Uterus (tissue), 4 donors: ENCODE results near the gene MAMLD1. TPM values are rescaled to one million over a fixed set of nuclear protein-coding genes. Genes with fewer than 3 reads are reported as not detected.

Experiments used
- DNase-seq, 2 donors: peaks; one replicate each; pipeline ENCODE4 v3.0.0-alpha.2; 2019 to 2020
- H3K27ac ChIP-seq, 2 donors: fragments of 200-600 bp; sonication (generic); 1 replicate in 1 of 2; 2 replicates in 1 of 2; pipeline ENCODE4 v1.5.1; 2016 to 2018
- H3K27me3 ChIP-seq, 2 donors: fragments of 200-600 bp; sonication (generic); one replicate each; pipeline ENCODE4 v1.5.1; 2018 to 2019; ENCODE audit warnings: control low read depth in 1 of 2
- H3K36me3 ChIP-seq, 2 donors: fragments of 200-600 bp; sonication (generic); one replicate each; pipeline ENCODE4 v1.5.1; 2019; ENCODE audit warnings: control low read depth in 1 of 2
- H3K4me1 ChIP-seq, 2 donors: fragments of 200-600 bp; sonication (generic); one replicate each; pipeline ENCODE4 v1.5.1; 2018 to 2019; ENCODE audit warnings: control low read depth in 1 of 2
- H3K4me3 ChIP-seq, 2 donors: fragments of 200-600 bp; sonication (generic); 1 replicate in 1 of 2; 2 replicates in 1 of 2; pipeline ENCODE4 v1.5.1; 2018 to 2019; ENCODE audit warnings: mild to moderate bottlenecking in 1 of 2
- H3K9me3 ChIP-seq, 2 donors: fragments of 200-600 bp; sonication (generic); one replicate each; pipeline ENCODE4 v1.5.1; 2019; ENCODE audit warnings: control low read depth in 1 of 2
- POLR2A ChIP-seq, 2 donors: fragments of 450-650 bp; IDR thresholded peaks; one replicate each; pipeline ENCODE4 v1.6.1; 2016; ENCODE audit warnings: antibody characterized with exemption in 2 of 2, mild to moderate bottlenecking in 1 of 2, moderate library complexity in 1 of 2
- intact Hi-C: fragments of 100-400 bp; cut with DNase I; formaldehyde crosslinking; loops from one replicate; pipeline ENCODE4 v1.15.1; 2023; ENCODE audit warnings: low total_unique reads
- total RNA-seq, 4 donors: library from RNA; depleted of rRNA in 3 of 4; stranded (reverse); fragments of >200 nt in 3 of 4; gene quantifications; one replicate each; pipeline versions ENCODE4 v1.1.0 to v1.2.4, GENCODE V29; 2014 to 2023
- TF ChIP-seq, protein P1 (sequence below), 4 experiments: fragments of 200-600 bp in 2 of 4; fragments of 450-650 bp in 2 of 4; sonication (generic) in 2 of 4; IDR thresholded peaks; one replicate each; pipeline ENCODE4 v1.5.1; 2016 to 2019; ENCODE audit warnings: antibody characterized with exemption in 4 of 4, mild to moderate bottlenecking in 2 of 4, moderate library complexity in 1 of 4
- donor health status: DM: yes; HTN: yes; CAD: no.

MAMLD1 gene
- total RNA-seq, 4 donors from 2014 or later = 0.77 to 20.6 (median 2.2) TPM

DNA sequence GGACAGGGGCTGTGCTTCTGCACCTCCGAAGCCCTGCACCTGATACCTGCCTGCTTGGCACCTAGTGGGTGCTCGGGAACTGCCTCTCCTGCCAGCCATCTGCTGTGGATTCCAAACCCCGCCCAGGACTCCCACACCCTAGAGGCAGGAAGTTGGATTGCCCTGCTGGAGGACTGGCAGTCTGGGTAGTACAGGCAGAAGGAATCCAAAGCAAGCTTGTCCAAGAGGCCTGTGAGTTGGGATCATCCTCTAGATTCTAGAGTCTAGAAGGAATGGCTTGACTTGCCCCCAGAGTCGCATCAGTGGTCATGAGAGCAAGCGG lies 140.7 kb downstream of the MAMLD1 start:
- Histone ChIP-seq H3K4me1 (no peaks in the 10 kb centered on the region), H3K27me3 (no peaks in the 10 kb centered on the region), H3K36me3 (no peaks in the 10 kb centered on the region), H3K9me3 (no peaks in the 10 kb centered on the region), H3K4me3 (no peak overlapping the region), H3K27ac (no peak overlapping the region)
- no peak for DNase-seq
- TF ChIP-seq, protein P1, sequence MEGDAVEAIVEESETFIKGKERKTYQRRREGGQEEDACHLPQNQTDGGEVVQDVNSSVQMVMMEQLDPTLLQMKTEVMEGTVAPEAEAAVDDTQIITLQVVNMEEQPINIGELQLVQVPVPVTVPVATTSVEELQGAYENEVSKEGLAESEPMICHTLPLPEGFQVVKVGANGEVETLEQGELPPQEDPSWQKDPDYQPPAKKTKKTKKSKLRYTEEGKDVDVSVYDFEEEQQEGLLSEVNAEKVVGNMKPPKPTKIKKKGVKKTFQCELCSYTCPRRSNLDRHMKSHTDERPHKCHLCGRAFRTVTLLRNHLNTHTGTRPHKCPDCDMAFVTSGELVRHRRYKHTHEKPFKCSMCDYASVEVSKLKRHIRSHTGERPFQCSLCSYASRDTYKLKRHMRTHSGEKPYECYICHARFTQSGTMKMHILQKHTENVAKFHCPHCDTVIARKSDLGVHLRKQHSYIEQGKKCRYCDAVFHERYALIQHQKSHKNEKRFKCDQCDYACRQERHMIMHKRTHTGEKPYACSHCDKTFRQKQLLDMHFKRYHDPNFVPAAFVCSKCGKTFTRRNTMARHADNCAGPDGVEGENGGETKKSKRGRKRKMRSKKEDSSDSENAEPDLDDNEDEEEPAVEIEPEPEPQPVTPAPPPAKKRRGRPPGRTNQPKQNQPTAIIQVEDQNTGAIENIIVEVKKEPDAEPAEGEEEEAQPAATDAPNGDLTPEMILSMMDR (IDR thresholded peaks at IDR 0.05) = no peak
- TF ChIP-seq POLR2A (IDR thresholded peaks at IDR 0.05) = no peak
- intact Hi-C loops = no loop called here

DNA sequence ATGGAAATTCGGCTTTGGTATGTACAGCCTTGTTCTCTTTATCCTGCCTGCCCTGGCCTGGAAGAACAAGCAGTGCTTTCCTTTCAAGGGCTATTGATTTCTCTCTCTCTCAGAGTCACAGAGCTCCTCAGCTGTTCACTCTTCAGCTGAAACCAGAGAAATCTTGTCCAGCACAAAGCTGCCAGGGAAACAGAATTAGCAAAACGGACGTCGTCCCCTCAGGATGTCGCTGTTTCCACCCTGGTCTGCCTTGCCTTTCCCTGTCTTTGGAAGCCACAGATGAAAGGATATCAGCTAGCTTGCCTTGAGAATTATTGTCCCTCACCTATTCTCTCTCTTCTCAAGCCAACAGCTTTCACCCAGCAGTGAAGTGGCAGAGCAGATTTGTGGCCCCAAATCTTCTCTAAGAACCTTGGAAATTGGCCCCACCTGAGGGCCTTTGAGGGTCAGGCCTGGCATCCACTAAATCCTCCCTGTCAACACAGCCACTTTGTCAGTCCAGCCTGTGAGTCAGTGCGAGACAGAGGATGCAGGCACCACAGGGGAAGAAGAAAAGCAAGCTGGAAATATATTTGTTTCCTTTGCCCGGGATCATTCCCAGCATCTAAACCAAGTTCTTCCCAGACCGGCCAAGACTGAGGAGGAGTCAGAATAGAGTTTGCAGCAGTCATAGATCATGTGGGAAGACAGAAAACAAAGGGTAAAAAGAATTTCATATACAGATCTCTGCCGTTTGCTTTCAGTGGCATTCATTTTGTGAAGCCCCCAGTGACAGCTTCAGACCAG lies 141.5 kb downstream of the MAMLD1 start:
- H3K36me3 ChIP-seq = no peaks in the 10 kb centered on the region
- no peaks in the 10 kb centered on the region for H3K4me1 ChIP-seq
- no peak overlapping the region for H3K4me3 ChIP-seq
- intact Hi-C loops = no loop called here
- H3K9me3 ChIP-seq = no peaks in the 10 kb centered on the region
- no peak for DNase-seq
- no peak for TF ChIP-seq POLR2A (IDR thresholded peaks at IDR 0.05)
- TF ChIP-seq, protein P1 (IDR thresholded peaks at IDR 0.05) = no peak
- no peak overlapping the region for H3K27ac ChIP-seq
- no peaks in the 10 kb centered on the region for H3K27me3 ChIP-seq

DNA sequence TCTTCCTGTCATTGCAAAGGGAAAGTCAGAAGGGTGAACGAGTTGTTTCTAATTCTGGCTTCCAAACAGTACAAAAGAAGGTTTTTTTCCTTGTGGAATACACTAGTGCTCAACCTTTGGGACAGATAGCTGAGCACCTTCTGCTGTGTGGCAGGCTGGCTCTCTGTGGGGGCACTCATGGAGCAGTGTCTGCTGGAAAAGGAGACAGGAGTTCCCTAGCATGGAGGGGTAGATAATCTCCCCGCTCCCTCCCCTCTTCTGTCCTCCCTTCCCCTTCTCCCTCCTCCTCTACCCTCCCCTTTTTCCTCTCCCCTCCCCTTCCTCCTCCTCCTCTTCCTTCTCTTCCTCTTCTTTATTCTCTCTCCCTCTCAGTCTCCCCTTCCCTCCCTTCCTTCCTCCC lies 142.9 kb downstream of the MAMLD1 start:
- intact Hi-C loops = no loop called here

DNA sequence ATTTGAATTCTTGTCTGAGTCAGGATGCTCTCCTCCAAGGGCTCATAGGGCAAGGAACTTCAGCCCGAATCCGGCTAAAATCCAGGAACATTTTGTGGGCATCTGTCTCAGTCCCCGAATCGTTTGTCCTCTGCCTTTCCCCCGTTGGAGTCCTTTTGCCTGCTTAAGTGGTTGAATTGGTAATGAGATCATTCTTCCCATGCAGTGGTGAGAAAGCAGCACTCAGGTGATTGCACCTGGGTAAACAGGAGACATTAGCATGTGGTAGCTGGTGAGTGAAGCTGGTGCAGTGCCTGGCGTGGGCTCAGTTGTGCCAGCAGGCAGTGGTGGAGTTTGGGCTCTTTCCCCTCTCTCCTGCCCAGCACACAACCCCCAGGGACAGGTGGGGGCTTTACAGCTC lies 143.4 kb downstream of the MAMLD1 start:
- no peak for TF ChIP-seq POLR2A (IDR thresholded peaks at IDR 0.05)
- TF ChIP-seq, protein P1 (IDR thresholded peaks at IDR 0.05) = no peak
- DNase-seq = no peak
- Histone ChIP-seq H3K9me3 (no peaks in the 10 kb centered on the region), H3K4me1 (no peaks in the 10 kb centered on the region), H3K27ac (peak overlapping the region in 1 of 2 donors; percentile 1), H3K27me3 (no peaks in the 10 kb centered on the region), H3K36me3 (no peaks in the 10 kb centered on the region), H3K4me3 (no peak overlapping the region)
- intact Hi-C loops = no loop called here

More for the DNA sequence above, 142.9 kb downstream of the MAMLD1 start:
- Histone ChIP-seq H3K27ac (no peak overlapping the region), H3K4me3 (no peak overlapping the region), H3K36me3 (no peaks in the 10 kb centered on the region), H3K27me3 (no peaks in the 10 kb centered on the region), H3K9me3 (no peaks in the 10 kb centered on the region), H3K4me1 (no peaks in the 10 kb centered on the region)
- no peak for TF ChIP-seq POLR2A (IDR thresholded peaks at IDR 0.05)
- TF ChIP-seq, protein P1 (IDR thresholded peaks at IDR 0.05) = no peak
- no peak for DNase-seq

DNA sequence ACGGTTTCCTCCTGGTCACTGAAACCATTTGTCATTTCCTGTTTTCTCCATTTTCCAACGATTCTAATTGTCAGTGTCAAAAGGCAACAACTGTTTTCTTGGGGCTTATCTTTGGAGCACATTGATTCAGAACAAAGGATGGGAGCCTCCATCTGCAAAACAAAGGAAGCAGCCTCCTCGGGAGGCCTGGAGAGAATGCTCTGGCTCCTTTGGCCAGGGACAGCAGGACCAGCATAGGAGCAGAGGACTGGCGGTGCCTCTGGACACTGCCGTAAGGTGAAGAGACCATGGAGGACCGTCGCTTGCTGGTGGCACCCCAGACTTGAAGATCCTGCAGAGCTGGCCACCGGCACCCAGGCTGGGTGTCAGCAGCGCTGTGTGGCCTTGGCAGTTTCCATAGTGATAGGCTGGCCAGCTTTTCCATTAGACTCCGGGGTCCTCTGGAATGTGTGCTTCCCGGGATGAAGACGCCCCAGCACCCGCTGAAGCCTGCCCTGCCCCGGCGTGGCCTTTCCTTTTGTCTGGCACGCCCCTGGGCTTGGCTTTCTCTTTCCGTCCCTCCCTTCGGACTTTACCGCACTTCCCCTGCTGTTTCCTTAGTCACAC lies 144.2 kb downstream of the MAMLD1 start:
- no peak for DNase-seq
- Histone ChIP-seq H3K9me3 (no peaks in the 10 kb centered on the region), H3K4me3 (no peak overlapping the region), H3K4me1 (no peaks in the 10 kb centered on the region), H3K27ac (peak overlapping the region; percentile 57 to 80), H3K36me3 (no peaks in the 10 kb centered on the region), H3K27me3 (no peaks in the 10 kb centered on the region)
- intact Hi-C loops = no loop called here
- TF ChIP-seq POLR2A (IDR thresholded peaks at IDR 0.05) = no peak
- TF ChIP-seq, protein P1 (IDR thresholded peaks at IDR 0.05) = no peak
